ENCODE measurements around the gene CDK1. TPM values are rescaled to one million over a fixed set of nuclear protein-coding genes. Genes with fewer than 3 reads are reported as not detected.

Gene CDK1
- total RNA-seq, 1 donor from 2014 or later, result 70.1 TPM

Other genes starting within 250 kb of the CDK1 start
- gene RHOBTB1, start 165.7 kb downstream of the CDK1 start, total RNA-seq (ENCODE audit: low replicate concordance), result 25.0 and 26.4 TPM in 2 replicates

Data from type B pancreatic cell (in vitro differentiated cells).